K562 (cell line): ENCODE measurements around the gene TUT4. TPM values are rescaled to one million over a fixed set of nuclear protein-coding genes. Genes with fewer than 3 reads are reported as not detected.

Experiments used
- ATAC-seq: fragments of 200-7000 bp; cut with Tn5 transposase; 3 replicates; pipeline ENCODE4 v1.9.1; 2020; ENCODE audit warnings: moderate library complexity
- BruUV-seq: library from RNA; stranded (reverse); fragments of 400-500 nt; replicated peaks from 2 replicates; lab custom pipeline; 2021; lab: Mats Ljungman, UMichigan
- CTCF ChIA-PET: fragments of 300-600 bp; formaldehyde crosslinking; extraction: SDS; loops from one replicate; lab custom pipeline; 2021; ENCODE audit warnings: low intra/inter-chr PET ratio; lab: Yijun Ruan, JAX
- POLR2A ChIA-PET: fragments of 300-600, 350-650 bp; sonication (Branson Sonifier 250); formaldehyde crosslinking; extraction: SDS; loops from one replicate; lab custom pipeline; 2021; ENCODE audit warnings: antibody characterized with exemption, inconsistent platforms; lab: Yijun Ruan, JAX
- DNase-seq, 4 experiments: peaks; one replicate each; pipeline versions ENCODE4 v3.0.0 to v3.0.0-alpha.2; 2011 to 2018; ENCODE audit warnings: low spot score in 3 of 4, mixed read lengths in 3 of 4; ENCODE audit errors: extremely low read depth in 1 of 4
- FAIRE-seq: peaks from 2 replicates; lab custom pipeline; 2011; peaks lifted over from hg19 to GRCh38; lab: Jason Lieb, UNC
- H2AFZ ChIP-seq: 2 replicates; pipeline ENCODE4 v1.6.0; 2011; ENCODE audit warnings: low read depth, low read length, control low read depth, inconsistent platforms
- H3K27ac ChIP-seq: fragments of 200-600 bp; 3 replicates; pipeline ENCODE4 v1.8.0; 2011; ENCODE audit warnings: low read depth, mild to moderate bottlenecking, control low read depth, inconsistent platforms, low read length, moderate library complexity, mixed read lengths; ENCODE audit errors: extremely low read depth
- H3K27me3 ChIP-seq, 2 experiments: fragments of 300-600 bp in 1 of 2; 2 replicates in 1 of 2; 3 replicates in 1 of 2; pipeline versions ENCODE4 v1.6.0 to v1.8.0; 2011; ENCODE audit warnings: inconsistent platforms in 2 of 2, low read length in 2 of 2, mild to moderate bottlenecking in 1 of 2, mixed read lengths in 1 of 2, moderate library complexity in 1 of 2; ENCODE audit not compliant: control insufficient read depth in 2 of 2, insufficient read depth in 2 of 2
- H3K36me3 ChIP-seq: fragments of 300-600 bp; 3 replicates; pipeline ENCODE4 v1.8.0; 2011; ENCODE audit warnings: mild to moderate bottlenecking, low read length, inconsistent platforms; ENCODE audit not compliant: control insufficient read depth, insufficient read depth
- H3K4me1 ChIP-seq, 2 experiments: fragments of 200-600 bp in 1 of 2; replicated peaks in 1 of 2; 2 replicates in 1 of 2; 3 replicates in 1 of 2; pipeline versions ENCODE4 v1.5.1 to v1.8.0; 2011; ENCODE audit warnings: inconsistent platforms in 2 of 2, low read length in 2 of 2, mild to moderate bottlenecking in 1 of 2, mixed read lengths in 1 of 2, moderate library complexity in 1 of 2; ENCODE audit not compliant: control insufficient read depth in 2 of 2, insufficient read depth in 2 of 2
- H3K4me2 ChIP-seq: 2 replicates; pipeline ENCODE4 v1.6.1; 2011; ENCODE audit warnings: low read length, control low read depth, inconsistent platforms, mixed read lengths; ENCODE audit not compliant: insufficient read depth
- H3K4me3 ChIP-seq: fragments of 200-600 bp; sonication (generic), shearing (Covaris generic); 2 replicates; pipeline ENCODE4 v1.5.1; 2016; ENCODE audit warnings: control low read depth, inconsistent platforms
- H3K79me2 ChIP-seq: fragments of 200-600 bp; 3 replicates; pipeline ENCODE4 v1.8.0; 2011; ENCODE audit warnings: low read length, inconsistent platforms; ENCODE audit not compliant: control insufficient read depth, insufficient read depth
- H3K9ac ChIP-seq, 2 experiments: 2 replicates each; pipeline versions ENCODE4 v1.6.0 to v1.6.1; 2011; ENCODE audit warnings: low read depth in 2 of 2, low read length in 2 of 2, control low read depth in 1 of 2, inconsistent platforms in 1 of 2, mild to moderate bottlenecking in 1 of 2, mixed read lengths in 1 of 2; ENCODE audit not compliant: insufficient read depth in 1 of 2
- H3K9me1 ChIP-seq: one replicate; pipeline ENCODE4 v1.6.0; 2011; ENCODE audit warnings: inconsistent platforms, mild to moderate bottlenecking, low read length, moderate library complexity; ENCODE audit not compliant: control insufficient read depth, insufficient read depth
- H3K9me3 ChIP-seq: replicated peaks from 2 replicates; pipeline ENCODE4 v1.5.1; 2011; ENCODE audit warnings: low read depth, low read length, inconsistent platforms; ENCODE audit not compliant: control insufficient read depth, insufficient read depth
- H4K20me1 ChIP-seq: replicated peaks from 2 replicates; pipeline ENCODE4 v1.6.1; 2011; ENCODE audit warnings: low read length, inconsistent platforms, mixed read lengths; ENCODE audit not compliant: control insufficient read depth, insufficient read depth
- ARID2 ChIP-seq: fragments of 450-650 bp; IDR thresholded peaks from 2 replicates; pipeline ENCODE4 v1.6.1; 2017; ENCODE audit warnings: antibody characterized with exemption, mild to moderate bottlenecking
- FOXK1 ChIP-seq: sonication (generic); formaldehyde crosslinking; IDR thresholded peaks from 2 replicates; pipeline ENCODE4 v1.8.0; 2022; ENCODE audit warnings: missing genetic modification reagents, mild to moderate bottlenecking, borderline replicate concordance
- FOXP1 ChIP-seq: sonication (generic); formaldehyde crosslinking; IDR thresholded peaks from 2 replicates; pipeline ENCODE4 v1.8.0; 2022; ENCODE audit warnings: mild to moderate bottlenecking, missing genetic modification reagents
- NCOA1 ChIP-seq: fragments of 450-650 bp; IDR thresholded peaks from 2 replicates; pipeline ENCODE4 v1.6.1; 2016; ENCODE audit warnings: low read depth
- NCOA2 ChIP-seq, 2 experiments: fragments of 450-650 bp; IDR thresholded peaks; 2 replicates each; pipeline ENCODE4 v1.6.1; 2018; ENCODE audit warnings: mild to moderate bottlenecking in 2 of 2, moderate library complexity in 1 of 2; ENCODE audit not compliant: partially characterized antibody in 2 of 2
- TEAD4 ChIP-seq, 2 experiments: sonication (generic) in 1 of 2; formaldehyde crosslinking in 1 of 2; IDR thresholded peaks; 2 replicates each; pipeline versions ENCODE4 v1.6.1 to v1.8.0; 2012 to 2022; ENCODE audit warnings: borderline replicate concordance in 1 of 2, inconsistent platforms in 1 of 2, low read length in 1 of 2, mild to moderate bottlenecking in 1 of 2, missing genetic modification reagents in 1 of 2
- U2AF2 ChIP-seq: fragments of 200-400 bp; formaldehyde crosslinking; optimal IDR thresholded peaks from 2 replicates; pipeline ENCODE3; 2017; ENCODE audit warnings: low read depth, mild to moderate bottlenecking, low read length
- ZNF212 ChIP-seq: fragments of 450-650 bp; formaldehyde crosslinking; IDR thresholded peaks from 2 replicates; pipeline ENCODE4 v1.4.0; 2020; ENCODE audit warnings: mild to moderate bottlenecking
- ZNF780A ChIP-seq: fragments of 250-450 bp; sonication (Bioruptor Pico); IDR thresholded peaks from 2 replicates; pipeline ENCODE4 v1.5.0; 2021; ENCODE audit warnings: mild to moderate bottlenecking
- WGBS: fragments of 100-300 bp; shearing (Covaris generic); methylation state at CpG from one replicate; pipeline ENCODE4 v1.1.6; 2016; ENCODE audit warnings: low coverage, mixed read lengths; ENCODE audit not compliant: insufficient coverage; ENCODE audit errors: missing lambda C conversion rate; 5-methylcytosine and 5-hydroxymethylcytosine counted together
- in situ Hi-C: fragments of 300-500 bp; cut with MboI; formaldehyde crosslinking; loops from 4 replicates; pipeline ENCODE4 v1.15.0; 2018; ENCODE audit warnings: inconsistent platforms, mixed read lengths
- intact Hi-C: fragments of 100-400 bp; cut with micrococcal nuclease; formaldehyde crosslinking; loops from 2 replicates; pipeline ENCODE4 v1.14.2; 2022
- polyA plus RNA-seq, 8 experiments: library from polyadenylated mRNA; depleted of rRNA in 4 of 8; stranded (reverse) in 5 of 8; unstranded in 3 of 8; fragments of >200 nt; fragmentation: Nextera tagmentation in 2 of 8; fragmentation: Illumina TruSeq in 1 of 8; extraction: Ambion mirVana in 2 of 8; extraction: Trizol in 1 of 8; gene quantifications; 2 replicates each; pipeline versions ENCODE4 v1.2.1 to v1.2.3, GENCODE V29; 2011 to 2014; ENCODE audit warnings: inconsistent platforms in 1 of 8, missing spikeins in 1 of 8
- total RNA-seq, 7 experiments: library from RNA; depleted of rRNA in 6 of 7; stranded (reverse); fragments of >200 nt in 6 of 7; fragmentation: Illumina TruSeq in 2 of 7; extraction: Trizol in 2 of 7; gene quantifications; 2 replicates each; pipeline versions ENCODE4 v1.2.1 to v1.2.3, GENCODE V29; 2011 to 2021; ENCODE audit warnings: low replicate concordance in 1 of 7
- TF ChIP-seq, protein P1 (sequence below): fragments of 450-650 bp; formaldehyde crosslinking; IDR thresholded peaks from 2 replicates; pipeline ENCODE4 v1.4.0; 2020; ENCODE audit warnings: mild to moderate bottlenecking, moderate library complexity
- TF ChIP-seq, protein P2 (sequence below): fragments of 200-800 bp; sonication (Bioruptor generic); IDR thresholded peaks from 2 replicates; pipeline ENCODE4 v1.6.1; 2017; ENCODE audit warnings: missing genetic modification characterization, missing compliant biosample characterization
- TF ChIP-seq, protein P3 (sequence below): sonication (generic); formaldehyde crosslinking; IDR thresholded peaks from 2 replicates; pipeline ENCODE4 v1.8.0; 2022; ENCODE audit warnings: missing genetic modification reagents, mild to moderate bottlenecking, borderline replicate concordance

The TUT4 gene
- total and polyA plus RNA-seq, 9 of the 15 experiments (the other 6 are each of a cell fraction or from before 2014, with no cell fraction given) = 15.8 to 53.5 (median 36.7) TPM

DNA sequence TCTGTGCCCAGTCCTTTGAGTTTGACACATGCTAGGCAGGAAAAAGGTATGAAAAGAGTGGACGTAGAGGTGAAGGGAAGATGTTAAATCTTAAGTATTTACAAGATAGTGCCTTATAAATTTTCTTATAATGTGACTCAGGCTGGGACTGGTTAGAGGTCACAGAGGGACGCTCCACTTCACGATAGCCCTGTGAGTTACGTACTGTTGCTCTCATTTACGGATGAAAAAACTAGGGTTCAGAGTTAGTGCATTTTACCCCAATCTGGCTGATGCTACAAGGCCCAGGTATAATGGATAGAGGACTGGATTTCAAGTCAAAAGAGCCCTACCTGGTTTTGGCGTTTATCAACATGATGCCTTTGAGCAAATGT lies 1.4 kb upstream of the TUT4 start:
- POLR2A ChIA-PET = interaction anchor here (0.9 to 1.8 kb wide), 6 partner anchors 10 to 151 kb away, joined by 3 to 9 read pairs (median 4); no protein-coding TSS in a partner anchor
- Histone ChIP-seq H2AFZ (no peak overlapping the region; the same call in 1 of the 2 replicates), H3K36me3 (no peaks in the 10 kb centered on the region), H3K9ac (0 out of 4 replicates have a peak overlapping the region, but pooled peaks of 1 of the 2 experiments have one; percentile 82), H3K79me2 (peaks cover 36% of the 10 kb centered on the region), H3K27ac (no peak overlapping the region), H3K4me2 (0 out of 2 replicates have a peak overlapping the region, but pooled peaks have one; percentile 73), H3K9me3 (no peaks in the 10 kb centered on the region), H3K4me1 (peaks cover 7 to 19% of the 10 kb centered on the region in 2 experiments; a peak in 3 of 5 replicates), H4K20me1 (peaks cover 10% of the 10 kb centered on the region), H3K27me3 (no peaks in the 10 kb centered on the region), H3K9me1 (no peaks in the 10 kb centered on the region), H3K4me3 (no peak overlapping the region)
- BruUV-seq = TSS peak; percentile 77
- intact Hi-C loops = loop anchor here (5.0 kb wide), 1 partner anchor 497 kb away; the partner anchor contains the start of genes BTF3L4 and TXNDC12
- ATAC-seq (no peak), FAIRE-seq (no peak), DNase-seq (no peak)
- CTCF ChIA-PET = no interaction called here
- WGBS = 78% methylated on average over 6 of the region's 6 CpGs
- TF ChIP-seq NCOA2 (IDR thresholded peaks at IDR 0.05; ENCODE audit: partially characterized antibody in 2 of 2) (no peak), U2AF2 (no peak), FOXP1 (CRISPR knock-in tag) (no peak), NCOA1 (no peak), ZNF212 (CRISPR knock-in tag) (no peak), ZNF780A (no peak), ARID2 (no peak), FOXK1 (CRISPR knock-in tag) (no peak), TEAD4 (IDR thresholded peaks at IDR 0.05; ENCODE audit: low read length) (no peak), TEAD4 (CRISPR knock-in tag; IDR thresholded peaks at IDR 0.05; ENCODE audit: borderline replicate concordance) (no peak)
- TF ChIP-seq, protein P1, sequence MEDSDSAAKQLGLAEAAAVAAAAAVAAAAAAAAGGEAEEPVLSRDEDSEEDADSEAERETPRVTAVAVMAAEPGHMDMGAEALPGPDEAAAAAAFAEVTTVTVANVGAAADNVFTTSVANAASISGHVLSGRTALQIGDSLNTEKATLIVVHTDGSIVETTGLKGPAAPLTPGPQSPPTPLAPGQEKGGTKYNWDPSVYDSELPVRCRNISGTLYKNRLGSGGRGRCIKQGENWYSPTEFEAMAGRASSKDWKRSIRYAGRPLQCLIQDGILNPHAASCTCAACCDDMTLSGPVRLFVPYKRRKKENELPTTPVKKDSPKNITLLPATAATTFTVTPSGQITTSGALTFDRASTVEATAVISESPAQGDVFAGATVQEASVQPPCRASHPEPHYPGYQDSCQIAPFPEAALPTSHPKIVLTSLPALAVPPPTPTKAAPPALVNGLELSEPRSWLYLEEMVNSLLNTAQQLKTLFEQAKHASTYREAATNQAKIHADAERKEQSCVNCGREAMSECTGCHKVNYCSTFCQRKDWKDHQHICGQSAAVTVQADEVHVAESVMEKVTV = no peak
- TF ChIP-seq, protein P2, sequence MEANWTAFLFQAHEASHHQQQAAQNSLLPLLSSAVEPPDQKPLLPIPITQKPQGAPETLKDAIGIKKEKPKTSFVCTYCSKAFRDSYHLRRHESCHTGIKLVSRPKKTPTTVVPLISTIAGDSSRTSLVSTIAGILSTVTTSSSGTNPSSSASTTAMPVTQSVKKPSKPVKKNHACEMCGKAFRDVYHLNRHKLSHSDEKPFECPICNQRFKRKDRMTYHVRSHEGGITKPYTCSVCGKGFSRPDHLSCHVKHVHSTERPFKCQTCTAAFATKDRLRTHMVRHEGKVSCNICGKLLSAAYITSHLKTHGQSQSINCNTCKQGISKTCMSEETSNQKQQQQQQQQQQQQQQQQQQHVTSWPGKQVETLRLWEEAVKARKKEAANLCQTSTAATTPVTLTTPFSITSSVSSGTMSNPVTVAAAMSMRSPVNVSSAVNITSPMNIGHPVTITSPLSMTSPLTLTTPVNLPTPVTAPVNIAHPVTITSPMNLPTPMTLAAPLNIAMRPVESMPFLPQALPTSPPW (CRISPR knock-in tag) = no peak
- TF ChIP-seq, protein P3, sequence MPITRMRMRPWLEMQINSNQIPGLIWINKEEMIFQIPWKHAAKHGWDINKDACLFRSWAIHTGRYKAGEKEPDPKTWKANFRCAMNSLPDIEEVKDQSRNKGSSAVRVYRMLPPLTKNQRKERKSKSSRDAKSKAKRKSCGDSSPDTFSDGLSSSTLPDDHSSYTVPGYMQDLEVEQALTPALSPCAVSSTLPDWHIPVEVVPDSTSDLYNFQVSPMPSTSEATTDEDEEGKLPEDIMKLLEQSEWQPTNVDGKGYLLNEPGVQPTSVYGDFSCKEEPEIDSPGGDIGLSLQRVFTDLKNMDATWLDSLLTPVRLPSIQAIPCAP = no peak
- in situ Hi-C loops = no loop called here
